Neural progenitor cell (in vitro differentiated cells): ENCODE data around the gene PDLIM4. TPM values are rescaled to one million over a fixed set of nuclear protein-coding genes. Genes with fewer than 3 reads are reported as not detected.
A peak's percentile ranks its signal among the peaks of the same experiment; 100 is the strongest.

ENCODE experiments used
- DNase-seq: peaks from one replicate; pipeline ENCODE4 v3.0.0-alpha.2; 2016; ENCODE audit warnings: low spot score
- H2AFZ ChIP-seq: fragments of 200-600 bp; sonication (generic); replicated peaks from 2 replicates; pipeline ENCODE4 v1.6.1; 2016; ENCODE audit warnings: antibody characterized with exemption
- H3F3A ChIP-seq: fragments of 200-600 bp; sonication (generic); 2 replicates; pipeline ENCODE4 v1.6.1; 2016; ENCODE audit warnings: antibody characterized with exemption, low read depth
- H3K27ac ChIP-seq: fragments of 200-600 bp; sonication (generic); 2 replicates; pipeline ENCODE4 v1.5.1; 2016; ENCODE audit warnings: mild to moderate bottlenecking
- H3K27me3 ChIP-seq: fragments of 200-600 bp; sonication (generic); 2 replicates; pipeline ENCODE4 v1.6.1; 2016; ENCODE audit warnings: mild to moderate bottlenecking, moderate library complexity
- H3K36me3 ChIP-seq: fragments of 200-600 bp; sonication (generic); 2 replicates; pipeline ENCODE4 v1.5.1; 2016
- H3K4me1 ChIP-seq: fragments of 200-600 bp; sonication (generic); 2 replicates; pipeline ENCODE4 v1.6.1; 2016; ENCODE audit warnings: mixed run types
- H3K4me2 ChIP-seq: fragments of 200-600 bp; sonication (generic); 2 replicates; pipeline ENCODE4 v1.6.1; 2016
- H3K4me3 ChIP-seq: fragments of 200-600 bp; sonication (generic); 2 replicates; pipeline ENCODE4 v1.5.1; 2016
- H3K79me2 ChIP-seq: fragments of 200-600 bp; sonication (generic); 2 replicates; pipeline ENCODE4 v1.6.1; 2016; ENCODE audit warnings: low read depth
- H3K9ac ChIP-seq: fragments of 200-600 bp; sonication (generic); 2 replicates; pipeline ENCODE4 v1.6.1; 2016
- H3K9me3 ChIP-seq: fragments of 200-600 bp; sonication (generic); 2 replicates; pipeline ENCODE4 v1.5.1; 2016; ENCODE audit warnings: low read depth
- H4K20me1 ChIP-seq: fragments of 200-600 bp; sonication (generic); 2 replicates; pipeline ENCODE4 v1.6.1; 2016; ENCODE audit warnings: low read depth
- H3K27ac Mint-ChIP-seq: 3 replicates; pipeline ENCODE4 v1.8.0; 2021; ENCODE audit warnings: mixed read lengths
- H3K27me3 Mint-ChIP-seq: 2 replicates; pipeline ENCODE4 v1.8.0; 2022; ENCODE audit warnings: low read depth, mild to moderate bottlenecking, inconsistent platforms, moderate library complexity, mixed read lengths; ENCODE audit not compliant: insufficient read depth
- H3K36me3 Mint-ChIP-seq: 3 replicates; pipeline ENCODE4 v1.8.0; 2021; ENCODE audit warnings: mixed read lengths
- H3K4me1 Mint-ChIP-seq: 3 replicates; pipeline ENCODE4 v1.8.0; 2021; ENCODE audit warnings: mixed read lengths
- H3K4me3 Mint-ChIP-seq: 3 replicates; pipeline ENCODE4 v1.8.0; 2021; ENCODE audit warnings: mild to moderate bottlenecking, moderate library complexity, mixed read lengths
- H3K9me3 Mint-ChIP-seq: 3 replicates; pipeline ENCODE4 v1.8.0; 2020; ENCODE audit warnings: mixed read lengths
- CTCF ChIP-seq: fragments of 200-600 bp; sonication (generic); IDR thresholded peaks from 2 replicates; pipeline ENCODE4 v1.5.1; 2017; ENCODE audit warnings: antibody characterized with exemption, mild to moderate bottlenecking
- EZH2 ChIP-seq: fragments of 200-600 bp; sonication (generic); IDR thresholded peaks from 2 replicates; pipeline ENCODE4 v1.6.1; 2017; ENCODE audit warnings: antibody characterized with exemption, mild to moderate bottlenecking, moderate library complexity
- EZH2phosphoT487 ChIP-seq: fragments of 200-600 bp; sonication (generic); IDR thresholded peaks from 2 replicates; pipeline ENCODE4 v1.6.1; 2017; ENCODE audit warnings: antibody characterized with exemption
- total RNA-seq: library from RNA; depleted of rRNA; stranded (reverse); fragments of >200 nt; gene quantifications from 2 replicates; pipeline ENCODE4 v1.2.3, GENCODE V29; 2015; ENCODE audit warnings: low replicate concordance

Gene PDLIM4
- total RNA-seq, 1 donor from 2014 or later: 8.3 TPM

GRCh38 chr5:132246806-132247205 lies 10.7 kb upstream of the PDLIM4 start:
- no peak overlapping the region for H3K27ac ChIP-seq
- no peaks in the 10 kb centered on the region for H3F3A ChIP-seq
- H3K9me3 Mint-ChIP-seq: peaks cover 34% of the 10 kb centered on the region
- no peaks in the 10 kb centered on the region for H3K36me3 ChIP-seq
- H2AFZ ChIP-seq: no peak overlapping the region
- H3K4me3 Mint-ChIP-seq: no peak overlapping the region
- H3K4me1 Mint-ChIP-seq: peaks cover 7% of the 10 kb centered on the region
- no peaks in the 10 kb centered on the region for H3K79me2 ChIP-seq
- no peaks in the 10 kb centered on the region for H3K36me3 Mint-ChIP-seq
- no peak overlapping the region for H3K9ac ChIP-seq
- peaks cover 3% of the 10 kb centered on the region for H3K27me3 Mint-ChIP-seq
- peaks cover 8% of the 10 kb centered on the region for H3K4me1 ChIP-seq
- no peak for DNase-seq
- H3K4me3 ChIP-seq: no peak overlapping the region
- no peak overlapping the region for H3K4me2 ChIP-seq
- no peaks in the 10 kb centered on the region for H4K20me1 ChIP-seq
- H3K27ac Mint-ChIP-seq: no peak overlapping the region
- no peaks in the 10 kb centered on the region for H3K27me3 ChIP-seq
- no peaks in the 10 kb centered on the region for H3K9me3 ChIP-seq
- TF ChIP-seq EZH2: no peak
- no peak for TF ChIP-seq CTCF
- no peak for TF ChIP-seq EZH2phosphoT487

- Mint-ChIP-seq H3K36me3 (no peaks in the 10 kb centered on the region), H3K4me1 (peaks cover 7% of the 10 kb centered on the region), H3K27ac (no peak overlapping the region), H3K4me3 (no peak overlapping the region), H3K9me3 (peaks cover 8% of the 10 kb centered on the region), H3K27me3 (peaks cover 4% of the 10 kb centered on the region)
- no peaks in the 10 kb centered on the region for H3K9me3 ChIP-seq
- H4K20me1 ChIP-seq: no peaks in the 10 kb centered on the region
- no peak overlapping the region for H3K4me2 ChIP-seq
- no peaks in the 10 kb centered on the region for H3K79me2 ChIP-seq
- peak; percentile 38 for DNase-seq
- no peak overlapping the region for H3K4me3 ChIP-seq
- peaks cover 8% of the 10 kb centered on the region for H3K4me1 ChIP-seq
- no peaks in the 10 kb centered on the region for H3F3A ChIP-seq
- no peaks in the 10 kb centered on the region for H3K36me3 ChIP-seq
- H2AFZ ChIP-seq: peak overlapping the region; percentile 68
- no peaks in the 10 kb centered on the region for H3K27me3 ChIP-seq
- TF ChIP-seq CTCF (no peak), EZH2phosphoT487 (no peak), EZH2 (no peak)
- no peak overlapping the region for H3K9ac ChIP-seq
- H3K27ac ChIP-seq: no peak overlapping the region
These were observed 6.9 kb upstream of the PDLIM4 start for GRCh38 chr5:132250547-132250946.

- Histone ChIP-seq H3K9ac (no peak overlapping the region), H3K79me2 (no peaks in the 10 kb centered on the region), H3K27ac (no peak overlapping the region), H3K4me1 (peaks cover 8% of the 10 kb centered on the region), H3K36me3 (no peaks in the 10 kb centered on the region), H4K20me1 (no peaks in the 10 kb centered on the region), H2AFZ (peak overlapping the region; percentile 68), H3K4me2 (no peak overlapping the region), H3K27me3 (no peaks in the 10 kb centered on the region), H3K9me3 (no peaks in the 10 kb centered on the region), H3K4me3 (no peak overlapping the region), H3F3A (no peaks in the 10 kb centered on the region)
- H3K4me3 Mint-ChIP-seq: no peak overlapping the region
- no peaks in the 10 kb centered on the region for H3K36me3 Mint-ChIP-seq
- peaks cover 3% of the 10 kb centered on the region for H3K9me3 Mint-ChIP-seq
- peaks cover 7% of the 10 kb centered on the region for H3K4me1 Mint-ChIP-seq
- H3K27ac Mint-ChIP-seq: no peak overlapping the region
- H3K27me3 Mint-ChIP-seq: peaks cover 4% of the 10 kb centered on the region
- TF ChIP-seq EZH2phosphoT487: no peak
- TF ChIP-seq EZH2: no peak
- no peak for TF ChIP-seq CTCF
- DNase-seq: no peak
These were observed 6.2 kb upstream of the PDLIM4 start for GRCh38 chr5:132251220-132251725.
